ENCODE data around the gene MLST8. TPM values are rescaled to one million over a fixed set of nuclear protein-coding genes. Genes with fewer than 3 reads are reported as not detected.

MLST8 gene
- total and polyA plus RNA-seq, 9 donors: 7.4 to 56.2 (median 28.4) TPM

- intact Hi-C loops (cut with DNase I): no loop called here
- TF ChIP-seq POLR2A (IDR thresholded peaks at IDR 0.05) (no peak), CTCF (IDR thresholded peaks at IDR 0.05) (no peak), EP300 (IDR thresholded peaks at IDR 0.05) (no peak)
- Histone ChIP-seq H3K9me3 (no peaks in the 10 kb centered on the region), H3K36me3 (no peaks in the 10 kb centered on the region), H3K4me3 (no peak overlapping the region), H3K27me3 (no peaks in the 10 kb centered on the region), H3K4me1 (ENCODE audit: insufficient read depth) (no peaks in the 10 kb centered on the region), H3K27ac (no peak overlapping the region)
- 88% methylated on average over 19 to 21 of the region's 21 CpGs for WGBS, 3 donors
- no peak for DNase-seq
Observed at GRCh38 chr16:2174396-2175131, 30.7 kb upstream of the MLST8 start.

GRCh38 chr16:2175454-2175853 is 29.8 kb upstream of the MLST8 start:
- H3K4me1 ChIP-seq (ENCODE audit: insufficient read depth): no peaks in the 10 kb centered on the region
- no peaks in the 10 kb centered on the region for H3K27me3 ChIP-seq
- no peak for TF ChIP-seq CTCF (IDR thresholded peaks at IDR 0.05)
- no peak for TF ChIP-seq EP300 (IDR thresholded peaks at IDR 0.05)
- no peak for TF ChIP-seq POLR2A (IDR thresholded peaks at IDR 0.05)
- 92 to 94% (median 93%) methylated on average over 10 of the region's 10 CpGs for whole genome bisulfite sequencing, 3 donors
- no peaks in the 10 kb centered on the region for H3K9me3 ChIP-seq
- intact Hi-C loops (cut with DNase I): no loop called here
- H3K36me3 ChIP-seq: no peaks in the 10 kb centered on the region
- H3K27ac ChIP-seq: no peak overlapping the region
- no peak for DNase-seq
- H3K4me3 ChIP-seq: no peak overlapping the region

- no peak for DNase-seq
- Histone ChIP-seq H3K27me3 (no peaks in the 10 kb centered on the region), H3K27ac (no peak overlapping the region), H3K4me1 (ENCODE audit: insufficient read depth) (no peaks in the 10 kb centered on the region), H3K4me3 (no peak overlapping the region), H3K9me3 (no peaks in the 10 kb centered on the region), H3K36me3 (no peaks in the 10 kb centered on the region)
- 90% methylated on average over 21 to 23 of the region's 23 CpGs for WGBS, 3 donors
- TF ChIP-seq EP300 (IDR thresholded peaks at IDR 0.05): no peak
- TF ChIP-seq POLR2A (IDR thresholded peaks at IDR 0.05): no peak
- intact Hi-C loops (cut with DNase I): no loop called here
Observed at GRCh38 chr16:2176047-2176446, 29.2 kb upstream of the MLST8 start.

- no peaks in the 10 kb centered on the region for H3K36me3 ChIP-seq
- no peaks in the 10 kb centered on the region for H3K9me3 ChIP-seq
- no peaks in the 10 kb centered on the region for H3K4me1 ChIP-seq (ENCODE audit: insufficient read depth)
- intact Hi-C loops (cut with DNase I): no loop called here
- 87 to 88% (median 87%) methylated on average over 18 of the region's 18 CpGs for WGBS, 3 donors
- no peak for TF ChIP-seq EP300 (IDR thresholded peaks at IDR 0.05)
- TF ChIP-seq CTCF (IDR thresholded peaks at IDR 0.05): no peak
- TF ChIP-seq POLR2A (IDR thresholded peaks at IDR 0.05): no peak
- H3K27ac ChIP-seq: no peak overlapping the region
- no peak for DNase-seq
- no peak overlapping the region for H3K4me3 ChIP-seq
- H3K27me3 ChIP-seq: no peaks in the 10 kb centered on the region
Observed at GRCh38 chr16:2177101-2177500, 28.2 kb upstream of the MLST8 start.

GRCh38 chr16:2177561-2177960 is 27.7 kb upstream of the MLST8 start:
- H3K27me3 ChIP-seq: no peaks in the 10 kb centered on the region
- 85 to 90% (median 88%) methylated on average over 20 of the region's 20 CpGs for WGBS, 3 donors
- H3K4me1 ChIP-seq (ENCODE audit: insufficient read depth): no peaks in the 10 kb centered on the region
- no peak for TF ChIP-seq EP300 (IDR thresholded peaks at IDR 0.05)
- TF ChIP-seq POLR2A (IDR thresholded peaks at IDR 0.05): no peak
- TF ChIP-seq CTCF (IDR thresholded peaks at IDR 0.05): no peak
- no peaks in the 10 kb centered on the region for H3K9me3 ChIP-seq
- H3K27ac ChIP-seq: no peak overlapping the region
- intact Hi-C loops (cut with DNase I): no loop called here
- H3K36me3 ChIP-seq: no peaks in the 10 kb centered on the region
- DNase-seq: no peak
- no peak overlapping the region for H3K4me3 ChIP-seq

Measured in ovary (tissue), 9 donors.